Activated CD4-positive, alpha-beta T cell treated with anti-CD3 and anti-CD28 coated beads, Interleukin-2, amount 50 U/mL, for 4 hours (primary cell): Measurements from ENCODE around the gene TYMS.

Experiments used
- DNase-seq, 2 experiments: peaks; one replicate each; pipeline ENCODE4 v3.0.0-alpha.2; 2020

The TYMS gene

DNA sequence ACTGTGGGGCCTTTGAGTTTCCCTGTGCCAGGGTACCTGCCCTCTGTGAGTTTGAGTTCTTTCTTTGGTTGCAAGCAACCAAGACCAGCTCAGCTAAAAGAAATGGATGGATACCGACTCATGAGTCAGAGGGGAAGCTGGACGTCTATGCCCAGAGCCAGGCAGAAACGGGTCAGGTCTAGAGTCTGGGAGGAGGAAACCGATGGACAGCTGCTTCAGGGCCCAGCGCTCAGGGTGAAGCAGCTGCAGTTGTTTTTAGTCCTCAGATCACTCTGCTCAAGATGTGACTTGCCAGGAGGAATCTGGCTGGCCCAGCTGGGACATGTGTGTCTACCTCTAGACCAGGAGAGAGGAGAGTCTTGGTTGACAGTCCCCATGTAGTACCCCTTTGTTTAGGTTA lies 10.1 kb upstream of the TYMS start:
- DNase-seq = no peak

DNA sequence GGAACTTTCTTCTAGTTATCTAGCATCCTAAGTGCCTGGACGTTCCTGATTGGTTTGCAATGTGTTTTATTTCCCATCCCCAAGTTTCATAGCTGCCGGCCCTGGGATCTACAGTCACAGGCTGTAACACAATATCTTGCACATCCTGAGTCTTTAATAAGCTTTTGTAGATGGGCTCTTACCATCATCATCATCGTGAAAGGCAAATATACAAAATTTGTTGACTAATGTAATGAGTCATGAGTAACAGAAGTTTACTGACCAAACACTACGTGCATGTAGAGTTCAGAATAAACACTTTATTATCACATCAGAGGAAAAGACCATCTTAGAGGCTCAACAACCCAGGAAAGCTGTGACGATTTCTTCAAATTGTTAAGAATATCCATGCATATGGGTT lies 8.1 kb upstream of the TYMS start:
- no peak for DNase-seq

- no peak for DNase-seq
Measured at GRCh38 chr18:650428-650858, 7.0 kb upstream of the TYMS start.

DNA sequence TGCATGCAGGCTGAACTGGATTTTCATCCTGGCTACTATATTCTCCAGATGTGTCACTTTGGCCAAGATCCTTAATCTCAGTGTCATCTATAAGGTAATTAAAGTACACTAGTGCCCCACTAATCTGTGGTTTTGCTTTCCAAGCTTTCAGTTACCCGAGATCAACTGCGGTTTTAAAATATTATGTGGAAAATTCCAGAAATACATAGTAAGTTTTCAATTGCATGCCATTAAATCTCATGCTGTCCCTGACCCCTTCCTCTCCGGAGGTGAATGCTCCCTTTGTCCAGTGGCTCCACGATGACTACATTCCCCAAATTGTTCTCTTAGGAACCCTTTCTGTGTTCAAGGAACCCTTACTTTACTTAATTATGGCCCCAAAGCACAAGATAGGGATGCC lies 5.3 kb upstream of the TYMS start:
- DNase-seq = no peak

- no peak for DNase-seq
Measured at GRCh38 chr18:653512-653911, 3.9 kb upstream of the TYMS start.

DNA sequence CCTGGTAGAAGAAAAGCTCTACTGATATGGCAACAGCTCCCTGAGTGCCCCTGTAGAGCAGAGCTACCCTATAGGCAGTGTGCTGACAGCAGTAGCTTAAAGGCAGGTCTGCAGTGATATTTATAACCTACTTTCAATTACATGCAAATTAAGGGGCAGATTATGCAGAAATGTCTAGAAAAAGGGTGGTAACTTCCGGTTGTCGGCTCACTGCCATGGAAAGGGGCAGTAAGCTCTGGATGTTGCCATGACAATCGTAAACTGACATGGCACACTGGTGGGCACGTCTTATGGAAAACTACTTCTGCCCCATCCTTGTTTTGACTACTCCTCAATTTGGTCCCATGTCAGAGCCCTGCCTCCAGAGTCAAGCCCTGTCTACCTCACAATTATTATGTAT lies 2.9 kb upstream of the TYMS start:
- no peak for DNase-seq

GRCh38 chr18:655445-655844 lies 2.0 kb upstream of the TYMS start:
- no peak for DNase-seq

GRCh38 chr18:658001-658946 lies 821 bp downstream of the TYMS start:
- DNase-seq = peak; percentile 37 to 40

DNA sequence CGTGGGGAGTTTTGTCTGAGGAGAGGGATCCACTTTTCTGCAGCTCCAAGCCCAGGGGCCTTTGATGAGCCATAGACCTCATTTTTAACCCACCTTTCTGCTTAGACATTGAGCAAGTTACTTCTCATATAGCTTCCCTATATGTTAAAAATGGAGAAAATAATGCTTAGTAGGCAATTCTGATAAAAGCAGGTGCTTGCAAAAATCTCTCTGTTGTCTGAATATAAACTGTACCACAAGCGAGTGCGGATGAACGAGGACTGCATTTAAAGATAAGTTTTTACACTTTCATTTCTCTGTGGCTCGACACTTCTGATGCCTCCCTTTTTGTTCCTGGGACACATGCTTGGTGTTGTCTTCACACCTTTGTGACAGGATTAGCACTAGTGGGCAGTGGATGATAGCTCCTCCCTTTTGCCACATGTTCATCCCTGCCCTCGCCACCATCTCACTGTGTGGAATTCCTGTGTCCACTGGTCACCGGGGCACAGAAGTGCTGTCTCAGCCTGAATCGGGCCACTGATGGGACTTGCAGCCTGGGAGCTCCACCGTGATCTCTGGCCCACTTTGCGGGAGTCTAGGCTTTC lies 1.6 kb downstream of the TYMS start:
- DNase-seq = no peak

GRCh38 chr18:659597-659996 lies 2.1 kb downstream of the TYMS start:
- no peak for DNase-seq

DNA sequence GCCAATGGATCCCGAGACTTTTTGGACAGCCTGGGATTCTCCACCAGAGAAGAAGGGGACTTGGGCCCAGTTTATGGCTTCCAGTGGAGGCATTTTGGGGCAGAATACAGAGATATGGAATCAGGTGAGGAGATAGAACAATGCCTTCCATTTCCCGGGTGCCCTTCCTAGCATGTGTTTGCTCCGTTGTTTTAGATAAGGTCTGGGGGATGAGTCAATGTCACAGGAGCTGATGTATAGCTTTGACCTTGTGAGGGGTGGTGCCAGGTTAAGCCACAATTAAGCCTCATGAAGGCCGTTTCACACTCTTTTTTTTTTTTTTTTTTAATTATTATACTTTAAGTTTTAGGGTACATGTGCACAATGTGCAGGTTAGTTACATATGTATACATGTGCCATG lies 4.7 kb downstream of the TYMS start:
- DNase-seq = no peak

DNA sequence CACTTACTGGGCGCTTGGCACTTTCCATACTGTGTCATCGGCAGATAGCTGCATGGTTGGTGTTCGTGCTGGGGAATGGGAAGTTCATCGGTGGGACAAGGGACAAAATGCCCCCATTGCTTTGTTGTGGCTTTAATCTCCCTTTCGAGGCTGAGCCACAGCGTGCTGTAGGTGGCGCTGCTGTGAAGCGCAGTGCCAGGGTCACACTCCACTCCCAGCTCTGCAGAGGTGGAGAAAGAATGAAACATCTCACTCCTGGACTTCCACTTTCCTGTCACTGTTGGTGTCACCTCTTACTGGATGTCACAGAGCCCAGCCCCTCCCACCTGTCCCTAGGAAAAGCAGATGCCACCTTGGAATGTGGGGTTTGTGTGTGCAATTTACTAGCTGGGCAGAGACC lies 8.7 kb downstream of the TYMS start:
- no peak for DNase-seq

DNA sequence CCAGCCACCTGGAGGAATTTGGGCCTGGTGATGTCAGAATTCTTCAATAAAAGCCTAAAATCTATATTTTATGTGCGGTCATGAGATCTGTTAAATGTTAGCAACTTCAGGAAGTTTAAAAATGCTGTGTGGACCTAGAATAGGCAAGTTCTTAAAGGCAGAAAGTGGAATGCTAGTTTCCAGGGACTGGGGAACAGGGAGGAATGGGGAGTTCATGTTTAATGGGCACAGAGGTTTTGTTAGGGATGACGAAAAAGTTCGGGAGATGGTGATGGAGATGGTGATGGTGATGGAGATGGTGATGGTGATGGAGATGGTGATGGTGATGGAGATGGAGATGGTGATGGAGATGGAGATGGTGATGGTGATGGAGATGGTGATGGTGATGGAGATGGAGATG lies 9.2 kb downstream of the TYMS start:
- no peak for DNase-seq

GRCh38 chr18:668260-668659 lies 10.8 kb downstream of the TYMS start:
- DNase-seq = no peak

DNA sequence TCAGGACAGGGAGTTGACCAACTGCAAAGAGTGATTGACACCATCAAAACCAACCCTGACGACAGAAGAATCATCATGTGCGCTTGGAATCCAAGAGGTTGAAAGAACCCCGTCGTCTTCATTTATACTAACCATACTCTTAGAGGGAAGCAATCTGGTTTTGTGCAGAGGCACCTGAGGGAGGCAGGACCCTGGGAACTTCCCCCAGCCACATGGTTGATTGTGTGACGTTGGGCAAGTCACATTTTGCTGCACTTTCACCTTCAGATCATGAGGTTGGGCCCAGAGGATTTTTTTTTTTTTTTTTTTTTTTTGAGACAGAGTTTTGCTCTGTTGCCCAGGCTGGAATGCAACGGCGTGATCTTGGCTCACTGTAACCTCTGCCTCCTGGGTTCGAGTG lies 11.6 kb downstream of the TYMS start:
- no peak for DNase-seq

GRCh38 chr18:670522-670921 lies 13.1 kb downstream of the TYMS start:
- no peak for DNase-seq

DNA sequence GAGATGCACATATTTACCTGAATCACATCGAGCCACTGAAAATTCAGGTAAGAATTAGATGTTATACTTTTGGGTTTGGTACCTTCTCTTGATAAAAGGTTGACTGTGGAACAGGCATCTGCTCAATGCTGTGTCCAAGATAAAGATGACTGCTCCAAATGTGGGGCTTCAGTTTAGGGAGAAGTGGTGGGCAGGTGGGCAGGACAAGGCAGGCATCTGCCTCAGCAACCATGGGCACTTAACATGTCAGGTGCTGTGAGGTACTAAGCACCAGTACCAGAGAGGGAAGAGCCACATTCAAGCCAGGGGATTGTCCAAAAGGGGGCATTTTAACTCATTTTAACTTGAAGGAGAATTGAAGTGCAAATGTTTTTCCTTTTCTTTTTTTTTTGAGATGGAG lies 14.0 kb downstream of the TYMS start:
- DNase-seq = no peak

- DNase-seq = no peak
Measured at GRCh38 chr18:673317-673716, 15.9 kb downstream of the TYMS start.

DNA sequence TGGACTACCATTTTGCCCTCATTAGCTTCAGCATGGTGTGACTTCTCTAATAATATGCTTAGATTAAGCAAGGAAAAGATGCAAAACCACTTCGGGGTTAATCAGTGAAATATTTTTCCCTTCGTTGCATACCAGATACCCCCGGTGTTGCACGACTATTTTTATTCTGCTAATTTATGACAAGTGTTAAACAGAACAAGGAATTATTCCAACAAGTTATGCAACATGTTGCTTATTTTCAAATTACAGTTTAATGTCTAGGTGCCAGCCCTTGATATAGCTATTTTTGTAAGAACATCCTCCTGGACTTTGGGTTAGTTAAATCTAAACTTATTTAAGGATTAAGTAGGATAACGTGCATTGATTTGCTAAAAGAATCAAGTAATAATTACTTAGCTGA lies 16.3 kb downstream of the TYMS start:
- DNase-seq = no peak

GRCh38 chr18:675307-675706 lies 17.9 kb downstream of the TYMS start:
- no peak for DNase-seq

DNA sequence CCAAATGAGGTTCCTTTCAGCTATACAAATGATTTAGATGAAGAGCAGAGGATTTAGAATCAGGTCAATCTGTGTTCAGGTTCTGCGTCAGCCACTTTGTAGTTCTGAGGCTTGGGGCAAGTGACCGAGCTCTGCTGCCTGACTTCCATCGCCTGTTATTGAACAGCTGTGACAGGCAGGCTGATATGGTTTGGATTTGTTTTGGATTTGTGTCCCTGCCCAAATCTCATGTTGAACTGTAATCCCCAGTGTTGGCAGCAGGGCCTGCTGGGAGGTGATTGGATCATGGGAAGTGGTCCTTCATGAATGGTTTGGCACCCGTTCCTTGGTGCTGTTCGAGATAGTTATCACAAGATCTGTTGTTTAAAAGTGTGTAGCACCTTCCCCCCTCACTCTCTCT lies 18.6 kb downstream of the TYMS start:
- no peak for DNase-seq

DNA sequence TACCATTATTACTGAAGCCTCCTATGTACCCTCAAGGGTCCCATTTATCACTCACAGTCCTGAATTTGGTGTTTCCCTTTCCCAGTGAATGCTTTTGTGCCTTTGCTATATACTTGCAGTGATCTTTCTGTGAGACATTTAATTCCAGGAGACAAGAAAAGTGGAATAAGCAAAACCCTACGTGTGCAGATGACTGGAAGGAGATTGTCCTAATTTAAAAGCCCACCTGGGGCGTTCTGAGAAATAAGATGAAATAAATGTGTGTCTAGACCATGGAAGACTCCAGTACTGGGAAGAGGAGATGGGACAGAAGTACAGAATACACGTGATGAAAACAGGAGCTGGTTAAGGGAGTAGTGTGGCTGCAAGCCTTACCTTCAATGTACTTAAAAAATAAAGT lies 19.3 kb downstream of the TYMS start:
- no peak for DNase-seq

- DNase-seq = no peak
Measured at GRCh38 chr18:677145-677544, 19.7 kb downstream of the TYMS start.

DNA sequence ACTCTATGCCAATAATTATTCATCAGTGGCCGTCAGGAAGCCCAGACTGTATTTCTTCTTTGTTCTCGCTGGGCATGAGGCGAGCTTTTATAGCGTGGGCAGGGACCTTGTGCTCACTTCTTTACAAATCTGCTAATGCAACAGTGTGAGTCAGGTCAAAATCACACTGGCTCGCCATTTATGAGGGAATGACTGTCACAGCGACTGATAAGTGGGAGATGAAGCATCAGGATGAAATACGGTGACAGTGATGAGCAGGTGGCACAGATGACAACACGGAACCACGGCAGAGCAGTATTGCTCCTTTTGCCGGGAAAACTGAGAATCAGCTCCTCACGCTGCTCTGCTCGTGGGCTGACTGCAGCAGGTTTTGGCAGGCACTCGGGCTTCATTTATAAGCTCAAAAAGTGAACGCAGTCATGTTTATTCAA lies 20.5 kb downstream of the TYMS start:
- DNase-seq = no peak
